Testis (tissue), 2 donors: Measurements from ENCODE around the gene GUCY1A2.

ENCODE experiments used
- CTCF ChIP-seq, 3 experiments: fragments of 450-650 bp in 2 of 3; fragments of 200-600 bp in 1 of 3; sonication (generic) in 1 of 3; IDR thresholded peaks; one replicate each; pipeline ENCODE4 v1.5.1; 2016 to 2019; ENCODE audit warnings: antibody characterized with exemption in 3 of 3, mild to moderate bottlenecking in 2 of 3, moderate library complexity in 1 of 3
- POLR2A ChIP-seq: fragments of 450-650 bp; IDR thresholded peaks from one replicate; pipeline ENCODE4 v1.6.1; 2017; ENCODE audit warnings: antibody characterized with exemption, mild to moderate bottlenecking, moderate library complexity

GRCh38 chr11:106999196-106999595 lies 19.1 kb downstream of the GUCY1A2 start:
- TF ChIP-seq CTCF (IDR thresholded peaks at IDR 0.05) (no peak), POLR2A (no peak)
